ENCODE results near the gene TRIM5. TPM values are rescaled to one million over a fixed set of nuclear protein-coding genes. Genes with fewer than 3 reads are reported as not detected.

TRIM5 gene
- total and polyA plus RNA-seq, 2 donors (not counting 3 experiments of a cell fraction or from before 2014, with no cell fraction given) = 54.5 to 57.3 TPM

- BruUV-seq (replicated peaks) = no TSS peak
- Histone ChIP-seq H4K20me1 (replicated peaks; ENCODE audit: control insufficient read depth, extremely low read depth, insufficient read depth, low read length) (no peaks in the 10 kb centered on the region), H3K4me2 (ENCODE audit: insufficient read depth, low read length) (peak overlapping the region; percentile 97), H3K27ac (ENCODE audit: insufficient read depth, low read depth, low read length) (peak overlapping the region; percentile 98), H3K27me3 (ENCODE audit: control insufficient read depth in 2 of 2, insufficient read depth in 2 of 2, low read length in 2 of 2) (no peaks in the 10 kb centered on the region), H3K9me1 (replicated peaks; ENCODE audit: control insufficient read depth, extremely low read depth, insufficient read depth, low read length) (no peaks in the 10 kb centered on the region), H3K4me3 (replicated peaks in 1 of 3; ENCODE audit: insufficient read depth in 1 of 3, low read depth in 1 of 3, low read length in 3 of 3) (peak overlapping the region; percentile 34 to 97 (median 95)), H3K4me1 (ENCODE audit: control insufficient read depth, extremely low read depth, insufficient read depth, low read length) (peaks cover 29% of the 10 kb centered on the region), H3K36me3 (ENCODE audit: control insufficient read depth in 2 of 2, extremely low read depth in 1 of 2, insufficient read depth in 2 of 2, low read length in 2 of 2) (no peaks in the 10 kb centered on the region), H3K79me2 (ENCODE audit: control insufficient read depth, insufficient read depth, low read length) (peaks cover 15% of the 10 kb centered on the region), H3K9ac (replicated peaks; ENCODE audit: extremely low read depth, insufficient read depth, low read length) (peak overlapping the region; percentile 98), H3K9me3 (replicated peaks; ENCODE audit: control insufficient read depth, insufficient read depth, low read length) (no peaks in the 10 kb centered on the region), H2AFZ (ENCODE audit: low read depth, low read length) (peak overlapping the region; percentile 79)
- intact Hi-C loops (cut with micrococcal nuclease) = no loop called here
- POLR2A ChIA-PET = no interaction called here
- dilution Hi-C loops (cut with MboI; ENCODE audit: extremely low pct_ligation_motif_present, low sequenced_read_pairs) = no loop called here
- CTCF ChIA-PET = interaction anchor here (1.0 to 2.4 kb wide), 6 partner anchors 9 to 673 kb away, joined by 3 to 13 read pairs (median 6); no protein-coding TSS in a partner anchor
- FAIRE-seq (peak; percentile 82), DNase-seq (ENCODE audit: low read depth, low spot score) (peak; percentile 84)
- no peak for TF ChIP-seq FOS (IDR thresholded peaks at IDR 0.05; ENCODE audit: borderline replicate concordance, insufficient read depth, low read length)
- TF ChIP-seq MAX (IDR thresholded peaks at IDR 0.05; ENCODE audit: insufficient read depth, insufficient read length) = no peak
- TF ChIP-seq MYC (IDR thresholded peaks at IDR 0.05; ENCODE audit: low read depth, low read length) = no peak
- peak; percentile 55 for TF ChIP-seq POLR2A (IDR thresholded peaks at IDR 0.05; ENCODE audit: low read depth, low read length)
- no peak for TF ChIP-seq JUN (IDR thresholded peaks at IDR 0.05; ENCODE audit: borderline replicate concordance, insufficient read depth, insufficient read length, low read depth)
- no peak for TF ChIP-seq CTCF (IDR thresholded peaks at IDR 0.05; ENCODE audit: extremely low read depth in 1 of 2, insufficient read depth in 1 of 2, low read depth in 1 of 2, low read length in 2 of 2)
- TF ChIP-seq POLR2AphosphoS5 (IDR thresholded peaks at IDR 0.05; ENCODE audit: insufficient read depth, low read depth, low read length) = peak; percentile 21
- TF ChIP-seq GATA2 (IDR thresholded peaks at IDR 0.05; ENCODE audit: insufficient read depth, insufficient read length, low read depth, low read length) = no peak
- TF ChIP-seq EZH2 (IDR thresholded peaks at IDR 0.05; ENCODE audit: borderline replicate concordance, low read depth, low read length, severe bottlenecking) = no peak
Observed at GRCh38 chr11:5690216-5690615, 5.3 kb upstream of the TRIM5 start.
